Measurements from ENCODE around the gene PPP1R14D. TPM values are rescaled to one million over a fixed set of nuclear protein-coding genes. Genes with fewer than 3 reads are reported as not detected.

Gene PPP1R14D
- total RNA-seq, 2 donors from 2014 or later: not detected

- Histone ChIP-seq H3K36me3 (replicated peaks in 1 of 2; ENCODE audit: insufficient read depth in 1 of 2, low read depth in 2 of 2) (peaks cover 8 to 23% of the 10 kb centered on the region in 2 donors), H3K27ac (no peak overlapping the region)
- intact Hi-C loops (cut with DNase I): loop anchor here (10.0 kb wide), 1 partner anchor 79 kb away; the partner anchor contains the start of gene RAD51
Measured at GRCh38 chr15:40773496-40773895, 55.0 kb downstream of the PPP1R14D start.

GRCh38 chr15:40772014-40772413 lies 56.5 kb downstream of the PPP1R14D start:
- Histone ChIP-seq H3K9me3 (no peaks in the 10 kb centered on the region), H3K27me3 (no peaks in the 10 kb centered on the region), H3K27ac (no peak overlapping the region), H3K4me1 (no peaks in the 10 kb centered on the region), H3K36me3 (replicated peaks in 1 of 2; ENCODE audit: insufficient read depth in 1 of 2, low read depth in 2 of 2) (peaks cover 8 to 21% of the 10 kb centered on the region in 2 donors), H3K4me3 (no peak overlapping the region)
- WGBS, 2 donors: 91% methylated on average over 12 to 13 of the region's 13 CpGs
- no peak for ATAC-seq
- TF ChIP-seq POLR2A (IDR thresholded peaks at IDR 0.05): no peak
- no peak for DNase-seq
- intact Hi-C loops (cut with DNase I): loop anchor here (10.0 kb wide), 1 partner anchor 77 kb away; the partner anchor contains the start of gene RAD51

More at GRCh38 chr15:40773496-40773895, 55.0 kb downstream of the PPP1R14D start:
- DNase-seq (no peak), ATAC-seq (no peak)
- TF ChIP-seq POLR2A (IDR thresholded peaks at IDR 0.05) (no peak), CTCF (IDR thresholded peaks at IDR 0.05) (no peak)
- Histone ChIP-seq H3K27me3 (no peaks in the 10 kb centered on the region), H3K4me1 (no peaks in the 10 kb centered on the region), H3K9me3 (no peaks in the 10 kb centered on the region), H3K4me3 (no peak overlapping the region)
- 89 to 92% methylated on average over 8 of the region's 8 CpGs for WGBS, 2 donors

GRCh38 chr15:40771242-40771641 lies 57.3 kb downstream of the PPP1R14D start:
- no peak overlapping the region for H3K27ac ChIP-seq
- H3K27me3 ChIP-seq: no peaks in the 10 kb centered on the region
- intact Hi-C loops (cut with DNase I): loop anchor here (10.0 kb wide), 1 partner anchor 76 kb away; the partner anchor contains the start of gene RAD51
- H3K4me1 ChIP-seq: no peaks in the 10 kb centered on the region
- TF ChIP-seq POLR2A (IDR thresholded peaks at IDR 0.05) (no peak), CTCF (IDR thresholded peaks at IDR 0.05) (no peak)
- H3K9me3 ChIP-seq: no peaks in the 10 kb centered on the region
- DNase-seq (no peak), ATAC-seq (no peak)
- peaks cover under 1 to 21% of the 10 kb centered on the region in 2 donors for H3K36me3 ChIP-seq (replicated peaks in 1 of 2; ENCODE audit: insufficient read depth in 1 of 2, low read depth in 2 of 2)
- no peak overlapping the region for H3K4me3 ChIP-seq
- WGBS, 2 donors: 95 to 100% methylated on average over 2 to 5 of the region's 5 CpGs

- no peak for DNase-seq
- 63 to 77% methylated on average over 2 to 12 of the region's 17 CpGs for WGBS, 2 donors
- ATAC-seq: no peak
- no peak overlapping the region for H3K4me3 ChIP-seq
- peak overlapping the region in 3 of 4 donors; percentile 26 to 46 (median 31) for H3K27ac ChIP-seq
- intact Hi-C loops (cut with DNase I): loop anchor here (10.0 kb wide), 1 partner anchor 75 kb away; the partner anchor contains the start of gene RAD51
- H3K27me3 ChIP-seq: no peaks in the 10 kb centered on the region
- H3K9me3 ChIP-seq: no peaks in the 10 kb centered on the region
- TF ChIP-seq CTCF (IDR thresholded peaks at IDR 0.05): no peak
- no peak for TF ChIP-seq POLR2A (IDR thresholded peaks at IDR 0.05)
- peaks cover 7% of the 10 kb centered on the region for H3K4me1 ChIP-seq
- peaks cover 0 to 12% of the 10 kb centered on the region in 2 donors for H3K36me3 ChIP-seq (replicated peaks in 1 of 2; ENCODE audit: insufficient read depth in 1 of 2, low read depth in 2 of 2)
Measured at GRCh38 chr15:40770147-40770721, 58.3 kb downstream of the PPP1R14D start.

GRCh38 chr15:40769274-40770146 lies 59.0 kb downstream of the PPP1R14D start, which contains the start of gene C15orf62:
TSS of gene C15orf62 (plus strand) at chr15:40769980. CDS start at chr15:40770496, 516 bp downstream.
- peak; percentile 30 for ATAC-seq
- peak in 3 of 4 donors; percentile 32 to 55 (median 55) for DNase-seq
- Histone ChIP-seq H3K4me1 (peaks cover 14% of the 10 kb centered on the region), H3K27me3 (no peaks in the 10 kb centered on the region), H3K27ac (peak within 1 kb of the TSS; percentile 13 to 46 (median 32)), H3K36me3 (replicated peaks in 1 of 2; ENCODE audit: insufficient read depth in 1 of 2, low read depth in 2 of 2) (peaks cover 0 to 7% of the 10 kb centered on the region in 2 donors), H3K9me3 (no peaks in the 10 kb centered on the region), H3K4me3 (no peak within 1 kb of the TSS)
- intact Hi-C loops (cut with DNase I): loop anchor here (10.0 kb wide), 1 partner anchor 75 kb away; the partner anchor contains the start of gene RAD51
- no peak for TF ChIP-seq CTCF (IDR thresholded peaks at IDR 0.05)
- WGBS, 2 donors: 49 to 75% methylated on average over 16 to 23 of the region's 28 CpGs
